ENCODE data around the gene MEMO1. TPM values are rescaled to one million over a fixed set of nuclear protein-coding genes. Genes with fewer than 3 reads are reported as not detected.
"Not testable (repeated sequence)": the region's sequence is repeated elsewhere in the genome, so short reads cannot be mapped to it uniquely, and the experiment has no call there.

MEMO1 gene
- total RNA-seq, 1 donor from 2014 or later, result 71.3 TPM

DNA sequence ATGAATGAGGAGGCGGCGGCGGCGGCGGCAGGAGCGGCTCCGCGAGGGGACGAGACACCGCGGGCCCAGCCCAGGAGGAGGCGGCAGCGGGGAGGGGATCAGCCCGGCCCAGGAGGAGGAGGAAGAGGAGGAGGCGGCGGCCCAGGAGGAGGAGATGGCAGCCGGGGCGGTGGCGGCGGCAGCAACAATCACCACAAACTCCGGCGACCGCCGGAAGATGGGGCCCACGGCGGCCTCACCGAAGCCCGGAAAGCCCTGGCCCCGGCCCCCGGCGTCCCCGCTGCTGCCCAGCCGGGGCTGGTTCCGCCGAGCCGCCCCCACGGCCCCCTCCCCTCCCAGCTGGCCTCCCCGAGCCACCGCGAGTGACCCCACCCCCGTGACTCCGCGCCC lies 533 bp downstream of the MEMO1 start:
- not testable (repeated sequence) for H3K27me3 Mint-ChIP-seq (ENCODE audit: insufficient read depth); H3K4me3 Mint-ChIP-seq; H3K27ac Mint-ChIP-seq; H3K9me3 Mint-ChIP-seq
- peak; percentile 66 for DNase-seq (ENCODE audit: low spot score)
- Mint-ChIP-seq H3K4me1 (ENCODE audit: low read depth) (peaks cover 47% of the 10 kb centered on the region), H3K36me3 (ENCODE audit: low read depth) (peaks cover 21% of the 10 kb centered on the region)
- intact Hi-C loops (cut with micrococcal nuclease), result loop anchor here (10.0 kb wide), 1 partner anchor 125 kb away; no protein-coding TSS in a partner anchor

DNA sequence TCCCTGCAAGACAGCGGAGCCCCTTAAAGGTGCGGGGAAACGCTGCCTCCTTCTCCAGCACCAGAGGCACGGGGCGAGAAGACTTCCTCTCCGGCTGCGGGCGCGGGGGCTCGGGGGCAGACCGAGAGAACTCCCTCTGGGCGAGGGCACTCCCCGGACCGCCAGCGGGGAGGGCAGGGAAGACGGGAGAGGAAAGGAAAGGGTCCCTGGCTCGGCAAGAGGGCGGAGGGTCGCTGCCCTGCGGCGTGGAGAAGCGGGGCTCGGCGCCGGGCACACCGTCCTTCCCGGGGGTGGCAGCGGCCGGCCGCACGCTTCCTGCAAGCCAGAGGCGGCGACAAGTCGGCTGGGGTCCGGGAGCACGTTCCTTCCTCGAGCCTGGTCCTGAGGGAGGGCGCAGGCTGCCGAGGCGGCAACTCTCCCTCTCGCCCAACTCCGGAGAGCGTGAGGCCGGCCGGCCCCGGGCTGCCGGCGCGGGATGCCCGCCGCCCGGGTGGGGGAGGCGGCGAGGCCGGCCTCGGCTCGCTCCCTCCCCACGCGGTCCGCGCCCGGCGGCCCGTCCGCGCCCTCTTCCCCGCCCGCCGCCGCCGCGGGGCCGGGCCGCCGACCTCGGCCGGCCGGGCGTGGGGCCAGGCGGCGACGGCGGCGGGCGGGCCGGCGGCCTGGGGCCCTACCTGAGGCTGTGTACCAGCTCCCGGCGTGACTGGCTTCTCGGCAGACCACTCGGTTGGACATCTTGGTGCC lies 1.1 kb downstream of the MEMO1 start:
- H3K4me3 Mint-ChIP-seq, result peak overlapping the region; percentile 98
- no peaks in the 10 kb centered on the region for H3K9me3 Mint-ChIP-seq
- H3K36me3 Mint-ChIP-seq (ENCODE audit: low read depth), result peaks cover 21% of the 10 kb centered on the region
- peak; percentile 23 for DNase-seq (ENCODE audit: low spot score)
- no peaks in the 10 kb centered on the region for H3K27me3 Mint-ChIP-seq (ENCODE audit: insufficient read depth)
- intact Hi-C loops (cut with micrococcal nuclease), result loop anchor here (5.0 to 10.0 kb wide), 2 partner anchors 47 to 125 kb away; no protein-coding TSS in a partner anchor
- peaks cover 53% of the 10 kb centered on the region for H3K4me1 Mint-ChIP-seq (ENCODE audit: low read depth)
- H3K27ac Mint-ChIP-seq, result peak overlapping the region; percentile 91

DNA sequence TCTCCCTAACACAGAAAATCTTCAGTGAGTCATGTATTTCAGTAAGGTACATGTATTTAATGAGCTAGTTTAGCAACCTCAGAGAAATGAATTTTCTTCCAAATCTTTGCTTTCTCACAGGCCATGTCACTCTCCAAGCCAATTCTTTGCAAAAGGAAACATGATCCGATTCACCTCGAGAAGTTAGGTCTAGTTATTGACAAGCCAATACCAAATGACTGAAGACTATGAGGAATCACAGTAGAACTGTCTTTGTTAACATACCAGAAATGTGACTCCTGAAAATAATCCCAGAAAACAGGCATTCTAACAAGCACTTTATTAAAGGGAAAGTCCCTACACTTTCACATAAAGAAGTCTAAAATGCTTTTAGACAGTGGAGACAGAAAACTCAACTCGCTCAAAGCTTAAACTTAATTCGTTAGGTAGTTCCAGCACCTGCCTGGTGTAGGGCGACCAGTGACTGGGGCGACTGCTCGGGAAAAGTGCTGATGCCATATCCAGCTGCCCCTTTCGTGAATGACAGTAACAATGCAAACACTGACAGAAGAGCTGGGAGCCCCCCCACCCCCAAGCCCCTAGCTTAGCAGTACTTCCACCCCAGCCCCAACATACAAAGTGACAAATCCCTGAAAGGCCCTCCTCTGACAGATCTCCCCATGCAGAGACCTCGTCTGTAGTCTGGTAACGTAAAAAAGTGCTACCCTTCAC lies 1.8 kb downstream of the MEMO1 start:
- no peaks in the 10 kb centered on the region for H3K9me3 Mint-ChIP-seq
- H3K36me3 Mint-ChIP-seq (ENCODE audit: low read depth), result peaks cover 21% of the 10 kb centered on the region
- peak overlapping the region; percentile 98 for H3K4me3 Mint-ChIP-seq
- no peaks in the 10 kb centered on the region for H3K27me3 Mint-ChIP-seq (ENCODE audit: insufficient read depth)
- peak overlapping the region; percentile 91 for H3K27ac Mint-ChIP-seq
- intact Hi-C loops (cut with micrococcal nuclease), result loop anchor here (5.0 kb wide), 1 partner anchor 47 kb away; no protein-coding TSS in a partner anchor
- no peak for DNase-seq (ENCODE audit: low spot score)
- H3K4me1 Mint-ChIP-seq (ENCODE audit: low read depth), result peaks cover 54% of the 10 kb centered on the region

DNA sequence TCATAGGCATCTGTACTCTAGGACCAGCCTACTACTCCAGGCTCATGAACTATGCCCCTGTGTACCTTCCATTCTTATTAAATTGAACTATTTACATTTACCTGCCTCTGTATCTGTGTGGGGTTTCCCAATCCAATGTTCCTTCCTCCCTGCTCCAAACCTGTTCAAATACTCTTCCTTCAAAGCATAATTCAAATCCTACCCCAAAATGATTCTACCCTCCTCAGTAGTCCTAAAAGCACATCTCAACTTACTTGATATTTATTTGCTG lies 3.8 kb downstream of the MEMO1 start:
- Mint-ChIP-seq H3K27me3 (ENCODE audit: insufficient read depth) (no peaks in the 10 kb centered on the region), H3K9me3 (no peaks in the 10 kb centered on the region), H3K4me3 (no peak overlapping the region), H3K27ac (no peak overlapping the region), H3K4me1 (ENCODE audit: low read depth) (peaks cover 59% of the 10 kb centered on the region), H3K36me3 (ENCODE audit: low read depth) (peaks cover 21% of the 10 kb centered on the region)
- intact Hi-C loops (cut with micrococcal nuclease), result loop anchor here (5.0 kb wide), 1 partner anchor 45 kb away; no protein-coding TSS in a partner anchor
- DNase-seq (ENCODE audit: low spot score), result no peak

DNA sequence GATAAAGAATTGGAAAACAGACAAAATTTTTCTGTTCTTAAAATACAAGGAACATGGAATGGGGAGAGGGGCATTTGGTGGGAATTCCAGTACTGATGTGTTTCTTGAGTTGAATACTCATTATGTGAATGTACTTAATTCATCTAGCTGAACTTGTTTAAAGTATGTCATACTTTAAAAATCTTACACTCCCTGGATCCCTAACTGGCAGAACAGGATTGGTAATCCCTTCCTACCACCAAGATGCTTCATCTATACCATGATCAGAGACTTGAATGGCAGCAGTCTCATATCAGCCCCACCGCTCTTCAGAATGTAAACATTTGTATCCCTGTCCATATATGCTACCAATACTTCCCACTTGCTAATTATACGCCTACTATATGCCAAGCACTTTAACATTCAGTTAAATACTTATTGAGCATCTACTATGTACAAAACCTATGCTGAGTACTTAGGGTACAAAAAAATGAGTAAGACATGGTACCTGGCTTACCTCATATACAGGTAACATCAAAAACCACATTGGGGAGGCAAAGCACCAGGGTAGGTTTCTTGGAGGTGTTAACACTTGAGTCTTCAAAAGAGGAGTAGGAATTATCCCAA lies 5.3 kb downstream of the MEMO1 start:
- DNase-seq (ENCODE audit: low spot score), result no peak
- peaks cover 22% of the 10 kb centered on the region for H3K36me3 Mint-ChIP-seq (ENCODE audit: low read depth)
- no peak overlapping the region for H3K4me3 Mint-ChIP-seq
- intact Hi-C loops (cut with micrococcal nuclease), result loop anchor here (5.0 kb wide), 1 partner anchor 43 kb away; no protein-coding TSS in a partner anchor
- peaks cover 48% of the 10 kb centered on the region for H3K4me1 Mint-ChIP-seq (ENCODE audit: low read depth)
- H3K27ac Mint-ChIP-seq, result no peak overlapping the region
- no peaks in the 10 kb centered on the region for H3K9me3 Mint-ChIP-seq
- H3K27me3 Mint-ChIP-seq (ENCODE audit: insufficient read depth), result no peaks in the 10 kb centered on the region

DNA sequence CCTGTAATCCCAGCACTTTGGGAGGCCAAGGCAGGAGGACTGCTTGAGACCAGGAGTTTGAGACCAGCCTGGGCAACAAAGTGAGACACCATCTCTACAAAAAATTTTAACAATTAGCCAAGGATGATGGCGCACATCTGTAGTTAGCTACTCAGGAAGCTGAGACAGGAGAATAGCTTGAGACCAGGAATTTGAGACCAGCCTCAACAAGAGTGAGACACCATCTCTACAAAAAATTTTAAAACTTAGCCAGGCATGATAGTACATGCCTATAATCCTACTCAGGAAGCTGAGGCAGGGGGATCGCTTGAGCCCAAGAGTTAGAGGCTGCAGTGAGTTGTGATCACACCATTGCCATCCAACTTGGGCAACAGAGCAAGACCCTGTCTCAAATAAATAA lies 7.0 kb downstream of the MEMO1 start:
- Mint-ChIP-seq H3K27ac (no peak overlapping the region), H3K36me3 (ENCODE audit: low read depth) (peaks cover 21% of the 10 kb centered on the region), H3K9me3 (no peaks in the 10 kb centered on the region), H3K4me1 (ENCODE audit: low read depth) (peaks cover 55% of the 10 kb centered on the region), H3K4me3 (no peak overlapping the region), H3K27me3 (ENCODE audit: insufficient read depth) (no peaks in the 10 kb centered on the region)
- intact Hi-C loops (cut with micrococcal nuclease), result no loop called here
- no peak for DNase-seq (ENCODE audit: low spot score)

DNA sequence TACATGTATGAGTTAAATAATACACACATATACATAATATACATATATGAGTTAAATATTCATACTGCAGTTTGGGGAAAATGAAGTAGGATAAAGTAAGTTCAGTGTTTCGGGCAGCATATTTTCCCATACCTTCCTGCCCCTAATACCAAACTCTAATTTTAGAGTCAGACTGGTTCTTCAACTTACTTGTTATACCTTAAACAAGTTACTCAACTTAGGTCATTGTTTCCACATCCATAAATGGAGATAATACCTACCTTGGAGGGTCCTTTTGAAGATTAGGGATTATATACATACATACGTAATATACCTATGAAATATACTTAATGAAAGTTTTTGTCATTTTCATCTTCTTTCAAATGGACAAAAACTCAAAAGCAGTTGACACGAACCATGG lies 8.4 kb downstream of the MEMO1 start:
- no peak overlapping the region for H3K27ac Mint-ChIP-seq
- H3K4me3 Mint-ChIP-seq, result no peak overlapping the region

DNA sequence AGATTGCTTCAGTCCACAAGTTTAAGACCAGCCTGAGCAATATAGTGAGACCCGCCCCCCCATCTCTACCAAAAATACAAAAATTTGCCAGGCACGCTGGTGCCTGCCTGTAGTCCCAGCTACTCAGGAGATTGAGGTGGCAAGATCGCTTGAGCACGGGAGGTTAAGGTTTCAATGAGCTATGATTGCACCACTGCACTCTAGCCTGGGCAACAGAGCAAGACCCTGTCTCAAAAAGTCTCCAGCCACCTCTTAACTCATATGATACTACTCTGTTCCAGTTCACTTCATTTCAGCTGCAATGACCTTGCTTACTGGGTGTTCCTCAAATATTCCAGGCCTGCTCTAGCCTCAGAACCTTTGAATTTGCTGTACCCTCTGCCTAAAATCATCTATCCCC lies 11.4 kb downstream of the MEMO1 start:
- H3K27me3 Mint-ChIP-seq (ENCODE audit: insufficient read depth), result no peaks in the 10 kb centered on the region
- peaks cover 50% of the 10 kb centered on the region for H3K4me1 Mint-ChIP-seq (ENCODE audit: low read depth)
- DNase-seq (ENCODE audit: low spot score), result no peak
- intact Hi-C loops (cut with micrococcal nuclease), result no loop called here
- H3K36me3 Mint-ChIP-seq (ENCODE audit: low read depth), result peaks cover 13% of the 10 kb centered on the region
- H3K9me3 Mint-ChIP-seq, result no peaks in the 10 kb centered on the region
- no peak overlapping the region for H3K4me3 Mint-ChIP-seq
- H3K27ac Mint-ChIP-seq, result no peak overlapping the region

More for the DNA sequence above, 8.4 kb downstream of the MEMO1 start:
- intact Hi-C loops (cut with micrococcal nuclease), result no loop called here
- no peak for DNase-seq (ENCODE audit: low spot score)
- peaks cover 55% of the 10 kb centered on the region for H3K4me1 Mint-ChIP-seq (ENCODE audit: low read depth)
- peaks cover 16% of the 10 kb centered on the region for H3K36me3 Mint-ChIP-seq (ENCODE audit: low read depth)
- H3K27me3 Mint-ChIP-seq (ENCODE audit: insufficient read depth), result no peaks in the 10 kb centered on the region
- no peaks in the 10 kb centered on the region for H3K9me3 Mint-ChIP-seq

DNA sequence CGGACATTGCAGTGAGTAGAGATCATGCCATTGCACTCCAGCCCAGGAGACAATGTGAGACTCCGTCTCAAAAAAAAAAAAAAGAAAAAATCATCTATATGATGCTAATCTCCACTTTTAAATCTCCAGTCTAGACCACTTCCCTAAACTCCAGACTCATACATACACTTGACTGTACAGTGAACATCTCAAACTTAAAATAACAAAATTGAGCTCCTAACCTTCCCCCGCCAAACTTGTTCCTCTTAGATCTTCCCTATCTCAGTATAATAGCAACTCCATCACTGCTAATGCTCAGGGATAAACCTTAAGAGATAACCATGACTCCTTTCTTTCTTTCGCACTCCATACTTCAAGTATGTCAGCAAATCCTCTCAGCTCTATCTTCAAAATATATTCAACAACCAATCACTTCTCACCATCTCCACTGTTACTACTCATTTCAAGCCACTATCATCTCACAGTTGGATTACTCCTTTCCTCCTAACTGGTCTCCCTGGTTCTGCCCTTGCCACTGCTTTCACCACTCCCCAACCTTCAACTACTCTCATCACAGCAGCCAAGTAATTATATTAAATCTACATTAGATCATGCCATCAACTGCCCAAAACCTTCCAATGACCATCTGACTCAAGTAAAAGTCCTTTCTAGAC lies 12.0 kb downstream of the MEMO1 start:
- H3K4me3 Mint-ChIP-seq, result no peak overlapping the region

DNA sequence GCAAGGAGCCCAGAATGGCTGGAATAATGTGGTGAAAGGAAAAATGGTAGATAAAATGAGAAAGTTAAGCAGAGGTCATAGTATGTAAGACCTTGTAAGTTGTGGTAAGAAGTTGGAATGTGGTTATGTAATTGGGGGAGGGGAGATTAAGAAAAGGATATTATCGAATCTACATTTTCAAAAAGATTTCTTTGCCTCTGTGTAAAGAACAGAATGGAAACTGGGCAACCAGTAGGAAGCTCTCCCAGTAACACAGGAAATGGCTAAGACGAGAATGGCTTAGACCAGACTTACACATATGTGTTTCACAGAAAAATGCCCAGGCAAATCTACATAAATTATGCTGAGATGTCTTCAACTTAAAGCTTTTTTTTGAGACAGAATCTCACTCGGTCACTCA lies 13.2 kb downstream of the MEMO1 start:
- Mint-ChIP-seq H3K27me3 (ENCODE audit: insufficient read depth) (no peaks in the 10 kb centered on the region), H3K4me3 (no peak overlapping the region), H3K36me3 (ENCODE audit: low read depth) (peaks cover 14% of the 10 kb centered on the region), H3K27ac (no peak overlapping the region), H3K9me3 (no peaks in the 10 kb centered on the region), H3K4me1 (ENCODE audit: low read depth) (peaks cover 50% of the 10 kb centered on the region)
- DNase-seq (ENCODE audit: low spot score), result no peak
- intact Hi-C loops (cut with micrococcal nuclease), result no loop called here

More for the DNA sequence above, 12.0 kb downstream of the MEMO1 start:
- Mint-ChIP-seq H3K36me3 (ENCODE audit: low read depth) (peaks cover 13% of the 10 kb centered on the region), H3K4me1 (ENCODE audit: low read depth) (peaks cover 50% of the 10 kb centered on the region), H3K9me3 (no peaks in the 10 kb centered on the region), H3K27ac (peak overlapping the region; percentile 32), H3K27me3 (ENCODE audit: insufficient read depth) (no peaks in the 10 kb centered on the region)
- no peak for DNase-seq (ENCODE audit: low spot score)
- intact Hi-C loops (cut with micrococcal nuclease), result no loop called here

DNA sequence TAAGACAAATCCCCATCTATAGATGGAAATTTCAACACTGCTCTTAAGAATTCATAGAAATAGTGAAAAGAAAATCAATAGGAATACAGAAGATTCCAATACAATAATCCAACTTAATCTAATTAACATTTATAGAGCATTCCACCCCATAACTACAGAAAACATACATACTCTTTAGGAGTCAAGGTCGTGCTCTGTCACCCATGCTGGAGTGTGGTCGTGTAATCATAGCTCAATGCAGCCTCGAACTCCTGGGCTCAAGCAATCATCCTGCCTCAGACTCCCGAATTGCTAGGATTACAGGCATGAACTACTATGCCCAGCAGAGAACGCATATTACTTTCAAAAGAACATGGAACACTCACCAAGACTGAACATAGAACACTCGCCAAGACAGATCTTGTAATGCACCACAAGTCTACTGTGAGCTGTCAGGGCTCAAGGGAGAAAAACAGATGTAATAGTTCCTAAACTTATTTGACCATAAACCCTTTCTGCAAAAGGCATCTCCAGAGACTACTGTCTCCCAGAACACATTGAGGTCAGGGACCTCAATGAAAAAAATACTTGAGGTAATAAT lies 14.1 kb downstream of the MEMO1 start:
- Mint-ChIP-seq H3K4me1 (ENCODE audit: low read depth) (peaks cover 55% of the 10 kb centered on the region), H3K27ac (no peak overlapping the region), H3K36me3 (ENCODE audit: low read depth) (peaks cover 14% of the 10 kb centered on the region), H3K4me3 (no peak overlapping the region), H3K9me3 (no peaks in the 10 kb centered on the region), H3K27me3 (ENCODE audit: insufficient read depth) (no peaks in the 10 kb centered on the region)
- no peak for DNase-seq (ENCODE audit: low spot score)
- intact Hi-C loops (cut with micrococcal nuclease), result no loop called here

DNA sequence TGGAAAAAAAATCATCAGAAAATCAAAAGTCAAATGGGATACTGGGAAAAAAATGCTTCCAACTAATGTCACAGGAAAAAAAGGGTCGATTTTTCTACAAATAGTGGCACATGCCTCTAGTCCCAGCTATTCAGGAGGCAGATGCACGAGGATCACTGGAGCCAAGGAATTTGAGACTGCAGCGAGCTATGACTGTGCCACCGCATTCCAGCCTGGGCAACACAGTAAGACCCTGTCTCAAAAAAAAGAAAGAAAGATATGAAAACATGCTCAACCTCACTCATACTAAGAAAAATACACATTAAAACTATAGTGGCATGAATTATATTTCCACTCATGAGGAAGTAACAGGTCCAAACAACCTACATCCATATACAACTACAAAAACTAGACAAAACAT lies 17.9 kb downstream of the MEMO1 start:
- H3K9me3 Mint-ChIP-seq, result no peaks in the 10 kb centered on the region
- H3K4me1 Mint-ChIP-seq (ENCODE audit: low read depth), result peaks cover 43% of the 10 kb centered on the region
- intact Hi-C loops (cut with micrococcal nuclease), result no loop called here
- H3K36me3 Mint-ChIP-seq (ENCODE audit: low read depth), result peaks cover 9% of the 10 kb centered on the region
- H3K27ac Mint-ChIP-seq, result no peak overlapping the region
- H3K4me3 Mint-ChIP-seq, result no peak overlapping the region
- no peaks in the 10 kb centered on the region for H3K27me3 Mint-ChIP-seq (ENCODE audit: insufficient read depth)
- no peak for DNase-seq (ENCODE audit: low spot score)

Measured in activated T-helper 1 cell treated with anti-CD3 and anti-CD28 coated beads, Interleukin-12 subunit alpha, Interleukin-12 subunit beta, Interleukin-2, Interleukin-4 antibody, amounts not matched to agents 30 ng/mL and 10 ng/mL and 1 ng/mL, durations not matched to agents 14 hours and 24 hours and 36 hours (primary cell).